Activated naive CD8-positive, alpha-beta T cell treated with anti-CD3 and anti-CD28 coated beads for 36 hours (primary cell): ENCODE measurements around the gene TBRG1. TPM values are rescaled to one million over a fixed set of nuclear protein-coding genes. Genes with fewer than 3 reads are reported as not detected.
"Not testable (repeated sequence)": the region's sequence is repeated elsewhere in the genome, so short reads cannot be mapped to it uniquely, and the experiment has no call there.

Experiments used
- DNase-seq: peaks from one replicate; pipeline ENCODE4 v3.0.0; 2021
- H3K27ac Mint-ChIP-seq: one replicate; pipeline ENCODE4 v1.8.0; 2022; ENCODE audit warnings: mild to moderate bottlenecking, moderate library complexity, mixed read lengths
- H3K27me3 Mint-ChIP-seq: one replicate; pipeline ENCODE4 v1.8.0; 2022; ENCODE audit warnings: mild to moderate bottlenecking, mixed read lengths
- H3K36me3 Mint-ChIP-seq: one replicate; pipeline ENCODE4 v1.8.0; 2021; ENCODE audit warnings: mild to moderate bottlenecking, mixed read lengths
- H3K4me1 Mint-ChIP-seq: one replicate; pipeline ENCODE4 v1.8.0; 2021; ENCODE audit warnings: mixed read lengths
- H3K4me3 Mint-ChIP-seq: one replicate; pipeline ENCODE4 v1.8.0; 2022; ENCODE audit warnings: mild to moderate bottlenecking, moderate library complexity, mixed read lengths
- H3K9me3 Mint-ChIP-seq: one replicate; pipeline ENCODE4 v1.8.0; 2022; ENCODE audit warnings: mixed read lengths
- total RNA-seq, 2 experiments: library from RNA; stranded (reverse); gene quantifications; one replicate each; pipeline ENCODE4 v1.2.3, GENCODE V29; 2021

Gene TBRG1
- total RNA-seq, 2 experiments from 2014 or later, result 37.8 to 38.2 TPM

- H3K4me1 Mint-ChIP-seq, H3K27me3 Mint-ChIP-seq, H3K36me3 Mint-ChIP-seq, H3K9me3 Mint-ChIP-seq, DNase-seq, H3K27ac Mint-ChIP-seq, H3K4me3 Mint-ChIP-seq: not testable (repeated sequence)
Measured at GRCh38 chr11:124602723-124603122, 19.9 kb upstream of the TBRG1 start.

- Mint-ChIP-seq H3K9me3 (no peaks in the 10 kb centered on the region), H3K4me1 (no peaks in the 10 kb centered on the region), H3K36me3 (no peaks in the 10 kb centered on the region), H3K27ac (no peak overlapping the region), H3K4me3 (no peak overlapping the region), H3K27me3 (peaks cover 3% of the 10 kb centered on the region)
- no peak for DNase-seq
Measured at GRCh38 chr11:124605719-124606118, 16.9 kb upstream of the TBRG1 start.

- H3K4me1 Mint-ChIP-seq, result peaks cover 11% of the 10 kb centered on the region
- no peaks in the 10 kb centered on the region for H3K36me3 Mint-ChIP-seq
- no peak for DNase-seq
- no peak overlapping the region for H3K4me3 Mint-ChIP-seq
- H3K27ac Mint-ChIP-seq, result no peak overlapping the region
- no peaks in the 10 kb centered on the region for H3K27me3 Mint-ChIP-seq
- H3K9me3 Mint-ChIP-seq, result no peaks in the 10 kb centered on the region
Measured at GRCh38 chr11:124608147-124608546, 14.5 kb upstream of the TBRG1 start.

GRCh38 chr11:124610295-124610694, 12.4 kb upstream of the TBRG1 start:
- Mint-ChIP-seq H3K36me3 (no peaks in the 10 kb centered on the region), H3K9me3 (no peaks in the 10 kb centered on the region), H3K27me3 (no peaks in the 10 kb centered on the region), H3K4me3 (no peak overlapping the region), H3K4me1 (peaks cover 11% of the 10 kb centered on the region), H3K27ac (no peak overlapping the region)
- no peak for DNase-seq

- no peak within 1 kb of the TSS for H3K4me3 Mint-ChIP-seq
- no peak for DNase-seq
- H3K36me3 Mint-ChIP-seq, result no peaks in the 10 kb centered on the region
- H3K4me1 Mint-ChIP-seq, result peaks cover 11% of the 10 kb centered on the region
- H3K9me3 Mint-ChIP-seq, result no peaks in the 10 kb centered on the region
- H3K27me3 Mint-ChIP-seq, result no peaks in the 10 kb centered on the region
- H3K27ac Mint-ChIP-seq, result peak within 1 kb of the TSS; percentile 61
Measured at GRCh38 chr11:124611064-124611463, 11.6 kb upstream of the TBRG1 start, which contains the start of gene PANX3. Gene PANX3, plus strand, starts transcription at chr11:124611428. Its CDS starts 129 bp downstream, at chr11:124611557.

GRCh38 chr11:124612045-124612444, 10.6 kb upstream of the TBRG1 start:
- peak overlapping the region; percentile 61 for H3K27ac Mint-ChIP-seq
- H3K4me3 Mint-ChIP-seq, result no peak overlapping the region
- peaks cover 11% of the 10 kb centered on the region for H3K4me1 Mint-ChIP-seq
- H3K9me3 Mint-ChIP-seq, result no peaks in the 10 kb centered on the region
- no peaks in the 10 kb centered on the region for H3K27me3 Mint-ChIP-seq
- no peaks in the 10 kb centered on the region for H3K36me3 Mint-ChIP-seq
- DNase-seq, result peak; percentile 8

GRCh38 chr11:124612567-124613246, 10.0 kb upstream of the TBRG1 start:
- no peak for DNase-seq
- Mint-ChIP-seq H3K9me3 (no peaks in the 10 kb centered on the region), H3K27me3 (no peaks in the 10 kb centered on the region), H3K36me3 (no peaks in the 10 kb centered on the region), H3K27ac (no peak overlapping the region), H3K4me1 (peaks cover 11% of the 10 kb centered on the region), H3K4me3 (no peak overlapping the region)

GRCh38 chr11:124618863-124619262, 3.8 kb upstream of the TBRG1 start:
- no peaks in the 10 kb centered on the region for H3K9me3 Mint-ChIP-seq
- H3K4me1 Mint-ChIP-seq, result peaks cover 8% of the 10 kb centered on the region

GRCh38 chr11:124623861-124624525, 1.3 kb downstream of the TBRG1 start:
- Mint-ChIP-seq H3K4me1 (peaks cover 25% of the 10 kb centered on the region), H3K4me3 (peak overlapping the region; percentile 93), H3K36me3 (peaks cover 22% of the 10 kb centered on the region), H3K27ac (peak overlapping the region; percentile 94), H3K27me3 (no peaks in the 10 kb centered on the region), H3K9me3 (no peaks in the 10 kb centered on the region)
- no peak for DNase-seq

More at GRCh38 chr11:124618863-124619262, 3.8 kb upstream of the TBRG1 start:
- DNase-seq, result no peak
- Mint-ChIP-seq H3K36me3 (peaks cover under 1% of the 10 kb centered on the region), H3K4me3 (no peak overlapping the region), H3K27ac (no peak overlapping the region), H3K27me3 (no peaks in the 10 kb centered on the region)

GRCh38 chr11:124625504-124626168, 3.0 kb downstream of the TBRG1 start:
- Mint-ChIP-seq H3K27me3 (no peaks in the 10 kb centered on the region), H3K4me1 (peaks cover 25% of the 10 kb centered on the region), H3K4me3 (no peak overlapping the region), H3K9me3 (no peaks in the 10 kb centered on the region), H3K36me3 (peaks cover 23% of the 10 kb centered on the region), H3K27ac (peak overlapping the region; percentile 44)
- no peak for DNase-seq

- no peak for DNase-seq
- peaks cover 22% of the 10 kb centered on the region for H3K4me1 Mint-ChIP-seq
- H3K36me3 Mint-ChIP-seq, result peaks cover 28% of the 10 kb centered on the region
- no peak overlapping the region for H3K4me3 Mint-ChIP-seq
- H3K9me3 Mint-ChIP-seq, result no peaks in the 10 kb centered on the region
- H3K27me3 Mint-ChIP-seq, result no peaks in the 10 kb centered on the region
- no peak overlapping the region for H3K27ac Mint-ChIP-seq
Measured at GRCh38 chr11:124627546-124627945, 4.9 kb downstream of the TBRG1 start.

- DNase-seq, result no peak
- Mint-ChIP-seq H3K27me3 (no peaks in the 10 kb centered on the region), H3K36me3 (peaks cover 26% of the 10 kb centered on the region), H3K4me1 (peaks cover 13% of the 10 kb centered on the region), H3K27ac (peak overlapping the region; percentile 21), H3K9me3 (no peaks in the 10 kb centered on the region), H3K4me3 (no peak overlapping the region)
Measured at GRCh38 chr11:124629961-124630360, 7.3 kb downstream of the TBRG1 start.

- Mint-ChIP-seq H3K27ac (no peak overlapping the region), H3K4me3 (no peak overlapping the region), H3K4me1 (no peaks in the 10 kb centered on the region), H3K27me3 (no peaks in the 10 kb centered on the region), H3K9me3 (no peaks in the 10 kb centered on the region), H3K36me3 (peaks cover 22% of the 10 kb centered on the region)
- no peak for DNase-seq
Measured at GRCh38 chr11:124633355-124633754, 10.7 kb downstream of the TBRG1 start.

GRCh38 chr11:124635932-124636331, 13.3 kb downstream of the TBRG1 start:
- H3K27me3 Mint-ChIP-seq, result no peaks in the 10 kb centered on the region
- H3K27ac Mint-ChIP-seq, result no peak overlapping the region
- no peaks in the 10 kb centered on the region for H3K9me3 Mint-ChIP-seq
- no peaks in the 10 kb centered on the region for H3K4me1 Mint-ChIP-seq
- DNase-seq, result no peak
- H3K4me3 Mint-ChIP-seq, result no peak overlapping the region
- H3K36me3 Mint-ChIP-seq, result peaks cover 15% of the 10 kb centered on the region

GRCh38 chr11:124638500-124638899, 15.8 kb downstream of the TBRG1 start:
- Mint-ChIP-seq H3K27ac (peak overlapping the region; percentile 56), H3K27me3 (no peaks in the 10 kb centered on the region), H3K36me3 (peaks cover 11% of the 10 kb centered on the region), H3K4me1 (no peaks in the 10 kb centered on the region), H3K9me3 (no peaks in the 10 kb centered on the region), H3K4me3 (no peak overlapping the region)
- DNase-seq, result no peak
